ENCODE measurements around the gene SLC26A4.

DNA sequence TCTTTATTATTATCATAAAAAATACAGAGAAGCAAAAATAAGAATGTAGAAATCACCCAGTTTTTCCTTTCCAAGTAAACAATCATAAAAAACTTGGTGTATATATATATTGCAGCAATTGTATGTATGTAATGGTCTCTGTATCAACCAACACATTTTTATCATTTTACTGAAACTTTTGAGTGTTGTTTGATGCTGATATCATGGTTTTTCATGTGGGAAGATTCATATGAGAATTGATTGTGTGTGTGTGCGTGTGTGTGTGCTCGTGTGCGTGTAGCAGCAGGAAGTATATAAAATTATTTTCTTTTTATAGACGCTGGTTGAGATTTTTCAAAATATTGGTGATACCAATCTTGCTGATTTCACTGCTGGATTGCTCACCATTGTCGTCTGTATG is 22.3 kb downstream of the SLC26A4 start:
- TF ChIP-seq POLR2A (IDR thresholded peaks at IDR 0.05; ENCODE audit: low read length) (no peak), GATA1 (IDR thresholded peaks at IDR 0.05; ENCODE audit: low read depth, low read length) (no peak)

Data from erythroblast (primary cell).